Measurements from ENCODE around the gene OAS3.

- TF ChIP-seq CTCF (IDR thresholded peaks at IDR 0.05; ENCODE audit: low read depth, low read length, missing input control) (no peak), FOXA1 (IDR thresholded peaks at IDR 0.05) (no peak), HNF4G (IDR thresholded peaks at IDR 0.05) (no peak), TAF1 (conservative IDR thresholded peaks at IDR 0.05) (no peak), SP1 (IDR thresholded peaks at IDR 0.05) (no peak), RAD21 (IDR thresholded peaks at IDR 0.05) (no peak), ATF3 (IDR thresholded peaks at IDR 0.05) (no peak), YY1 (IDR thresholded peaks at IDR 0.05) (no peak), GABPA (IDR thresholded peaks at IDR 0.05 in 1 of 2, conservative IDR thresholded peaks at IDR 0.05 in 1 of 2) (no peak), JUND (IDR thresholded peaks at IDR 0.05) (no peak), EGR1 (IDR thresholded peaks at IDR 0.05; ENCODE audit: low read depth in 2 of 2) (no peak)
- TF ChIP-seq, protein P1, sequence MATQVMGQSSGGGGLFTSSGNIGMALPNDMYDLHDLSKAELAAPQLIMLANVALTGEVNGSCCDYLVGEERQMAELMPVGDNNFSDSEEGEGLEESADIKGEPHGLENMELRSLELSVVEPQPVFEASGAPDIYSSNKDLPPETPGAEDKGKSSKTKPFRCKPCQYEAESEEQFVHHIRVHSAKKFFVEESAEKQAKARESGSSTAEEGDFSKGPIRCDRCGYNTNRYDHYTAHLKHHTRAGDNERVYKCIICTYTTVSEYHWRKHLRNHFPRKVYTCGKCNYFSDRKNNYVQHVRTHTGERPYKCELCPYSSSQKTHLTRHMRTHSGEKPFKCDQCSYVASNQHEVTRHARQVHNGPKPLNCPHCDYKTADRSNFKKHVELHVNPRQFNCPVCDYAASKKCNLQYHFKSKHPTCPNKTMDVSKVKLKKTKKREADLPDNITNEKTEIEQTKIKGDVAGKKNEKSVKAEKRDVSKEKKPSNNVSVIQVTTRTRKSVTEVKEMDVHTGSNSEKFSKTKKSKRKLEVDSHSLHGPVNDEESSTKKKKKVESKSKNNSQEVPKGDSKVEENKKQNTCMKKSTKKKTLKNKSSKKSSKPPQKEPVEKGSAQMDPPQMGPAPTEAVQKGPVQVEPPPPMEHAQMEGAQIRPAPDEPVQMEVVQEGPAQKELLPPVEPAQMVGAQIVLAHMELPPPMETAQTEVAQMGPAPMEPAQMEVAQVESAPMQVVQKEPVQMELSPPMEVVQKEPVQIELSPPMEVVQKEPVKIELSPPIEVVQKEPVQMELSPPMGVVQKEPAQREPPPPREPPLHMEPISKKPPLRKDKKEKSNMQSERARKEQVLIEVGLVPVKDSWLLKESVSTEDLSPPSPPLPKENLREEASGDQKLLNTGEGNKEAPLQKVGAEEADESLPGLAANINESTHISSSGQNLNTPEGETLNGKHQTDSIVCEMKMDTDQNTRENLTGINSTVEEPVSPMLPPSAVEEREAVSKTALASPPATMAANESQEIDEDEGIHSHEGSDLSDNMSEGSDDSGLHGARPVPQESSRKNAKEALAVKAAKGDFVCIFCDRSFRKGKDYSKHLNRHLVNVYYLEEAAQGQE (IDR thresholded peaks at IDR 0.05) = no peak
- TF ChIP-seq, protein P2, sequence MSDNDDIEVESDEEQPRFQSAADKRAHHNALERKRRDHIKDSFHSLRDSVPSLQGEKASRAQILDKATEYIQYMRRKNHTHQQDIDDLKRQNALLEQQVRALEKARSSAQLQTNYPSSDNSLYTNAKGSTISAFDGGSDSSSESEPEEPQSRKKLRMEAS (IDR thresholded peaks at IDR 0.05) = no peak
Observed at GRCh38 chr12:112973011-112973735, 34.9 kb downstream of the OAS3 start.
